Astrocyte of the spinal cord (primary cell): ENCODE data around the gene RPRD1A.

ENCODE experiments used
- DNase-seq: peaks from one replicate; pipeline ENCODE4 v3.0.0; 2011; ENCODE audit warnings: low read depth, low spot score
- H3K4me3 ChIP-seq: 2 replicates; pipeline ENCODE4 v1.5.1; 2011; ENCODE audit warnings: low read depth, mild to moderate bottlenecking, low read length, moderate library complexity
- in situ Hi-C: cut with HindIII; loops from 2 replicates; pipeline ENCODE4 v1.10.0; 2017; ENCODE audit warnings: low sequenced_read_pairs
- TF ChIP-seq, protein P1 (sequence below): IDR thresholded peaks from 2 replicates; pipeline ENCODE4 v1.5.1; 2012; ENCODE audit warnings: low read depth, mild to moderate bottlenecking, low read length, inconsistent platforms

The RPRD1A gene

GRCh38 chr18:36020174-36020711 is 47.1 kb downstream of the RPRD1A start:
- H3K4me3 ChIP-seq: no peak overlapping the region
- TF ChIP-seq, protein P1, sequence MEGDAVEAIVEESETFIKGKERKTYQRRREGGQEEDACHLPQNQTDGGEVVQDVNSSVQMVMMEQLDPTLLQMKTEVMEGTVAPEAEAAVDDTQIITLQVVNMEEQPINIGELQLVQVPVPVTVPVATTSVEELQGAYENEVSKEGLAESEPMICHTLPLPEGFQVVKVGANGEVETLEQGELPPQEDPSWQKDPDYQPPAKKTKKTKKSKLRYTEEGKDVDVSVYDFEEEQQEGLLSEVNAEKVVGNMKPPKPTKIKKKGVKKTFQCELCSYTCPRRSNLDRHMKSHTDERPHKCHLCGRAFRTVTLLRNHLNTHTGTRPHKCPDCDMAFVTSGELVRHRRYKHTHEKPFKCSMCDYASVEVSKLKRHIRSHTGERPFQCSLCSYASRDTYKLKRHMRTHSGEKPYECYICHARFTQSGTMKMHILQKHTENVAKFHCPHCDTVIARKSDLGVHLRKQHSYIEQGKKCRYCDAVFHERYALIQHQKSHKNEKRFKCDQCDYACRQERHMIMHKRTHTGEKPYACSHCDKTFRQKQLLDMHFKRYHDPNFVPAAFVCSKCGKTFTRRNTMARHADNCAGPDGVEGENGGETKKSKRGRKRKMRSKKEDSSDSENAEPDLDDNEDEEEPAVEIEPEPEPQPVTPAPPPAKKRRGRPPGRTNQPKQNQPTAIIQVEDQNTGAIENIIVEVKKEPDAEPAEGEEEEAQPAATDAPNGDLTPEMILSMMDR: no peak
- in situ Hi-C loops: no loop called here
- no peak for DNase-seq

- in situ Hi-C loops: no loop called here
- no peak for DNase-seq
- no peak overlapping the region for H3K4me3 ChIP-seq
- TF ChIP-seq, protein P1: no peak
These were observed 50.1 kb downstream of the RPRD1A start for GRCh38 chr18:36017232-36017631.

GRCh38 chr18:36015629-36016028 is 51.7 kb downstream of the RPRD1A start:
- in situ Hi-C loops: no loop called here
- TF ChIP-seq, protein P1: no peak
- no peak for DNase-seq
- H3K4me3 ChIP-seq: no peak overlapping the region

GRCh38 chr18:36012891-36013290 is 54.5 kb downstream of the RPRD1A start:
- in situ Hi-C loops: no loop called here
- no peak for DNase-seq
- TF ChIP-seq, protein P1: no peak
- H3K4me3 ChIP-seq: no peak overlapping the region

DNA sequence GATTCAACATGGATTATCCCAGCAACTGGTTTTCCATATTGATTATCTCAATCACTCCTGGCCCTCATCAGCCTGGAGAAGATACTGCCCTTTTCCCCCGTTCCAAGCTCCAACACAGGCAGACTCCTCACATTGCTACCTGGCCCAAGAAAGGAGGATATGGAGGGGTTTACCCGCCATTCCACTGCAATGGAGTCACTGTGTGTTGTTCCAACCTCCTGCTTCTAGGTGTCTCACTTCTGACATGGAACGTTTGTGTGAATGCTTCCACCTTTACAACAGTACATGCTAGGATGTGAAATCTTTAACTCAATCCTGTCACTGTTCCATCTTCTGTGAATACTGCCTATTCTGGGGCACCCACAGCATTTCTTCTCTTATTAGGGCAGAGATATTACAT is 58.1 kb downstream of the RPRD1A start:
- DNase-seq: no peak

DNA sequence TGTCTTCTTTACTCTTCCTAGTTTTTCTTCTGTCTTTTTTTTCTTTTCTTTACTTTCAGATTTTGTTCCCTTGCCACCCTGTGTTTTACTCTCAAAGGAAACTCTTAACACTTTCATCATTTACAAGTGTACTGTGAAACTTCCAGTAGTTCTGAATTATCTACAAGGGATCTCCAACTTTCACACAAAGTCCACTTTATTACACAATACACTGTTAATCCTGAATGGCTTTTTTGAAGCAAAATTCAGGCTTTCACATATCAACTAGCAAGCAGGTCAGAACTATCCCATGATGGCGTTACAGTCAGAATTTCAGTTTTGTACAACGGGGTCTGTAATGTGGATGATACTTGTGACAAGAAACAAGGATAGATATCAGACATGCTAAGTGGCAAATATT is 60.4 kb downstream of the RPRD1A start:
- TF ChIP-seq, protein P1: no peak
- in situ Hi-C loops: no loop called here
- H3K4me3 ChIP-seq: no peak overlapping the region
- no peak for DNase-seq

More for the DNA sequence above, 58.1 kb downstream of the RPRD1A start:
- in situ Hi-C loops: no loop called here
- no peak overlapping the region for H3K4me3 ChIP-seq
- TF ChIP-seq, protein P1: no peak

GRCh38 chr18:35999925-36000324 is 67.4 kb downstream of the RPRD1A start:
- H3K4me3 ChIP-seq: no peak overlapping the region
- no peak for DNase-seq
- TF ChIP-seq, protein P1: no peak
- in situ Hi-C loops: no loop called here
